ENCODE results near the gene FAM83D.

Gene FAM83D

GRCh38 chr20:38986663-38987062 lies 60.4 kb downstream of the FAM83D start:
- Histone ChIP-seq H2BK120ac (ENCODE audit: low read depth, low read length) (no peak overlapping the region), H3K36me3 (ENCODE audit: control insufficient read depth in 1 of 2, insufficient read depth in 2 of 2, low read depth in 1 of 2, low read length in 2 of 2) (peaks cover 0 to 24% of the 10 kb centered on the region in 2 experiments), H2AFZ (ENCODE audit: low read depth, low read length) (no peak overlapping the region), H3K9me3 (ENCODE audit: control insufficient read depth, low read length) (no peaks in the 10 kb centered on the region), H3K27ac (ENCODE audit: low read length, poor library complexity, severe bottlenecking) (no peak overlapping the region), H3K4ac (ENCODE audit: low read depth in 1 of 2, low read length in 2 of 2) (no peak overlapping the region), H3K4me2 (ENCODE audit: low read length, poor library complexity, severe bottlenecking) (no peak overlapping the region), H2BK5ac (ENCODE audit: low read depth, low read length, poor library complexity, severe bottlenecking) (no peak overlapping the region), H3K14ac (ENCODE audit: low read length in 2 of 2) (peak overlapping the region in 1 of 2 experiments; percentile 80), H3K4me3 (ENCODE audit: insufficient read depth in 1 of 2, low read depth in 1 of 2, low read length in 2 of 2) (no peak overlapping the region), H3K9ac (ENCODE audit: low read length) (no peak overlapping the region), H3K23ac (ENCODE audit: low read length in 2 of 2) (no peak overlapping the region), H4K8ac (ENCODE audit: low read length) (peak overlapping the region; percentile 47), H3K18ac (ENCODE audit: low read depth in 1 of 2, low read length in 2 of 2) (peak overlapping the region in 1 of 2 experiments; percentile 50), H3K4me1 (ENCODE audit: control insufficient read depth, insufficient read depth, low read depth, low read length) (peaks cover 6% of the 10 kb centered on the region), H3K79me1 (replicated peaks; ENCODE audit: low read length, poor library complexity, severe bottlenecking) (peaks cover 19% of the 10 kb centered on the region), H2AK5ac (ENCODE audit: low read length, severe bottlenecking) (peak overlapping the region; percentile 71), H2BK12ac (ENCODE audit: low read length in 2 of 2) (peak overlapping the region; percentile 20 to 81), H3K27me3 (ENCODE audit: control insufficient read depth in 1 of 2, insufficient read depth in 1 of 2, low read length in 2 of 2) (no peaks in the 10 kb centered on the region), H2BK15ac (ENCODE audit: low read depth, poor library complexity, severe bottlenecking) (no peak overlapping the region), H4K91ac (ENCODE audit: low read length) (no peak overlapping the region)
- peak; percentile 38 for DNase-seq
- 62% methylated on average over 2 of the region's 2 CpGs for WGBS

- H3K27ac ChIP-seq (ENCODE audit: low read length, poor library complexity, severe bottlenecking) = no peak overlapping the region
- H2BK15ac ChIP-seq (ENCODE audit: low read depth, poor library complexity, severe bottlenecking) = no peak overlapping the region
- no peak overlapping the region for H3K9ac ChIP-seq (ENCODE audit: low read length)
- peaks cover 0 to 33% of the 10 kb centered on the region in 2 experiments for H3K36me3 ChIP-seq (ENCODE audit: control insufficient read depth in 1 of 2, insufficient read depth in 2 of 2, low read depth in 1 of 2, low read length in 2 of 2)
- H3K4me2 ChIP-seq (ENCODE audit: low read length, poor library complexity, severe bottlenecking) = no peak overlapping the region
- peak overlapping the region; percentile 75 for H2AK5ac ChIP-seq (ENCODE audit: low read length, severe bottlenecking)
- no peak overlapping the region for H2BK5ac ChIP-seq (ENCODE audit: low read depth, low read length, poor library complexity, severe bottlenecking)
- no peak overlapping the region for H2AFZ ChIP-seq (ENCODE audit: low read depth, low read length)
- H3K18ac ChIP-seq (ENCODE audit: low read depth in 1 of 2, low read length in 2 of 2) = no peak overlapping the region
- WGBS = over 99% methylated on average over 4 of the region's 4 CpGs
- no peaks in the 10 kb centered on the region for H3K27me3 ChIP-seq (ENCODE audit: control insufficient read depth in 1 of 2, insufficient read depth in 1 of 2, low read length in 2 of 2)
- H4K91ac ChIP-seq (ENCODE audit: low read length) = no peak overlapping the region
- no peak overlapping the region for H3K4me3 ChIP-seq (ENCODE audit: insufficient read depth in 1 of 2, low read depth in 1 of 2, low read length in 2 of 2)
- H3K4ac ChIP-seq (ENCODE audit: low read depth in 1 of 2, low read length in 2 of 2) = no peak overlapping the region
- H2BK120ac ChIP-seq (ENCODE audit: low read depth, low read length) = no peak overlapping the region
- H2BK12ac ChIP-seq (ENCODE audit: low read length in 2 of 2) = no peak overlapping the region
- peaks cover 23% of the 10 kb centered on the region for H3K79me1 ChIP-seq (replicated peaks; ENCODE audit: low read length, poor library complexity, severe bottlenecking)
- H3K9me3 ChIP-seq (ENCODE audit: control insufficient read depth, low read length) = no peaks in the 10 kb centered on the region
- H3K4me1 ChIP-seq (ENCODE audit: control insufficient read depth, insufficient read depth, low read depth, low read length) = peaks cover 6% of the 10 kb centered on the region
- H3K23ac ChIP-seq (ENCODE audit: low read length in 2 of 2) = no peak overlapping the region
- H4K8ac ChIP-seq (ENCODE audit: low read length) = no peak overlapping the region
- no peak for DNase-seq
- no peak overlapping the region for H3K14ac ChIP-seq (ENCODE audit: low read length in 2 of 2)
Observed at GRCh38 chr20:38987777-38988176, 61.6 kb downstream of the FAM83D start.

GRCh38 chr20:38990728-38991127 lies 64.5 kb downstream of the FAM83D start:
- Histone ChIP-seq H3K9ac (ENCODE audit: low read length) (no peak overlapping the region), H3K4ac (ENCODE audit: low read depth in 1 of 2, low read length in 2 of 2) (no peak overlapping the region), H3K79me1 (replicated peaks; ENCODE audit: low read length, poor library complexity, severe bottlenecking) (peaks cover 22% of the 10 kb centered on the region), H2BK120ac (ENCODE audit: low read depth, low read length) (no peak overlapping the region), H3K9me3 (ENCODE audit: control insufficient read depth, low read length) (no peaks in the 10 kb centered on the region), H2BK15ac (ENCODE audit: low read depth, poor library complexity, severe bottlenecking) (no peak overlapping the region), H2BK12ac (ENCODE audit: low read length in 2 of 2) (no peak overlapping the region), H3K27me3 (ENCODE audit: control insufficient read depth in 1 of 2, insufficient read depth in 1 of 2, low read length in 2 of 2) (no peaks in the 10 kb centered on the region), H4K8ac (ENCODE audit: low read length) (no peak overlapping the region), H3K14ac (ENCODE audit: low read length in 2 of 2) (no peak overlapping the region), H3K36me3 (ENCODE audit: control insufficient read depth in 1 of 2, insufficient read depth in 2 of 2, low read depth in 1 of 2, low read length in 2 of 2) (peaks cover 5 to 47% of the 10 kb centered on the region in 2 experiments), H2AFZ (ENCODE audit: low read depth, low read length) (no peak overlapping the region), H3K4me3 (ENCODE audit: insufficient read depth in 1 of 2, low read depth in 1 of 2, low read length in 2 of 2) (no peak overlapping the region), H3K27ac (ENCODE audit: low read length, poor library complexity, severe bottlenecking) (no peak overlapping the region), H3K23ac (ENCODE audit: low read length in 2 of 2) (no peak overlapping the region), H2AK5ac (ENCODE audit: low read length, severe bottlenecking) (no peak overlapping the region), H2BK5ac (ENCODE audit: low read depth, low read length, poor library complexity, severe bottlenecking) (no peak overlapping the region), H3K4me2 (ENCODE audit: low read length, poor library complexity, severe bottlenecking) (no peak overlapping the region), H3K4me1 (ENCODE audit: control insufficient read depth, insufficient read depth, low read depth, low read length) (peaks cover 3% of the 10 kb centered on the region), H4K91ac (ENCODE audit: low read length) (no peak overlapping the region), H3K18ac (ENCODE audit: low read depth in 1 of 2, low read length in 2 of 2) (no peak overlapping the region)
- DNase-seq = no peak
- no CpG with 5 or more reads among the region's 1 CpG for WGBS

- Histone ChIP-seq H3K4ac (ENCODE audit: low read depth in 1 of 2, low read length in 2 of 2) (no peak overlapping the region), H3K4me2 (ENCODE audit: low read length, poor library complexity, severe bottlenecking) (no peak overlapping the region), H3K18ac (ENCODE audit: low read depth in 1 of 2, low read length in 2 of 2) (no peak overlapping the region), H3K23ac (ENCODE audit: low read length in 2 of 2) (no peak overlapping the region), H3K36me3 (ENCODE audit: control insufficient read depth in 1 of 2, insufficient read depth in 2 of 2, low read depth in 1 of 2, low read length in 2 of 2) (peaks cover 5 to 57% of the 10 kb centered on the region in 2 experiments), H3K4me3 (ENCODE audit: insufficient read depth in 1 of 2, low read depth in 1 of 2, low read length in 2 of 2) (no peak overlapping the region), H3K27ac (ENCODE audit: low read length, poor library complexity, severe bottlenecking) (no peak overlapping the region), H4K8ac (ENCODE audit: low read length) (no peak overlapping the region), H3K27me3 (ENCODE audit: control insufficient read depth in 1 of 2, insufficient read depth in 1 of 2, low read length in 2 of 2) (no peaks in the 10 kb centered on the region), H2BK120ac (ENCODE audit: low read depth, low read length) (no peak overlapping the region), H2BK12ac (ENCODE audit: low read length in 2 of 2) (no peak overlapping the region), H2AFZ (ENCODE audit: low read depth, low read length) (no peak overlapping the region), H3K4me1 (ENCODE audit: control insufficient read depth, insufficient read depth, low read depth, low read length) (no peaks in the 10 kb centered on the region), H3K9me3 (ENCODE audit: control insufficient read depth, low read length) (no peaks in the 10 kb centered on the region), H2AK5ac (ENCODE audit: low read length, severe bottlenecking) (no peak overlapping the region), H3K79me1 (replicated peaks; ENCODE audit: low read length, poor library complexity, severe bottlenecking) (peaks cover 21% of the 10 kb centered on the region), H2BK5ac (ENCODE audit: low read depth, low read length, poor library complexity, severe bottlenecking) (no peak overlapping the region), H2BK15ac (ENCODE audit: low read depth, poor library complexity, severe bottlenecking) (no peak overlapping the region), H3K9ac (ENCODE audit: low read length) (no peak overlapping the region), H4K91ac (ENCODE audit: low read length) (no peak overlapping the region), H3K14ac (ENCODE audit: low read length in 2 of 2) (no peak overlapping the region)
- 88% methylated on average over 3 of the region's 5 CpGs for WGBS
- no peak for DNase-seq
Observed at GRCh38 chr20:38991814-38992704, 65.8 kb downstream of the FAM83D start.

Measured in mesenchymal stem cell (in vitro differentiated cells and primary cell).